Activated CD4-positive, alpha-beta memory T cell treated with anti-CD3 and anti-CD28 coated beads, Interleukin-2, amount 10 ng/mL, durations not matched to agents 7 days and 5 days (primary cell): ENCODE measurements around the gene CLCNKA. TPM values are rescaled to one million over a fixed set of nuclear protein-coding genes. Genes with fewer than 3 reads are reported as not detected.
"Not testable (repeated sequence)": the region's sequence is repeated elsewhere in the genome, so short reads cannot be mapped to it uniquely, and the experiment has no call there.

Source experiments
- CTCF ChIA-PET: fragments of 350-600 bp; sonication (Branson Sonifier 250); formaldehyde crosslinking; loops from one replicate; lab custom pipeline; 2021; ENCODE audit warnings: antibody characterized with exemption, inconsistent platforms; lab: Charles Lee
- POLR2A ChIA-PET: fragments of 350-600 bp; sonication (Branson Sonifier 250); formaldehyde crosslinking; loops from one replicate; lab custom pipeline; 2021; ENCODE audit warnings: antibody characterized with exemption; lab: Charles Lee
- DNase-seq: peaks from one replicate; pipeline ENCODE4 v3.0.0-alpha.2; 2020
- H3K27ac Mint-ChIP-seq: one replicate; pipeline ENCODE4 v1.8.0; 2021; ENCODE audit warnings: mild to moderate bottlenecking, mixed read lengths
- H3K27me3 Mint-ChIP-seq: one replicate; pipeline ENCODE4 v1.8.0; 2021; ENCODE audit warnings: mixed read lengths
- H3K36me3 Mint-ChIP-seq: one replicate; pipeline ENCODE4 v1.8.0; 2021; ENCODE audit warnings: low read depth, mixed read lengths
- H3K4me1 Mint-ChIP-seq: one replicate; pipeline ENCODE4 v1.8.0; 2021; ENCODE audit warnings: mixed read lengths
- H3K4me3 Mint-ChIP-seq: one replicate; pipeline ENCODE4 v1.8.0; 2021; ENCODE audit warnings: mild to moderate bottlenecking, mixed read lengths
- H3K9me3 Mint-ChIP-seq: one replicate; pipeline ENCODE4 v1.8.0; 2021; ENCODE audit warnings: mixed read lengths
- total RNA-seq, 2 experiments: library from RNA; stranded (reverse); gene quantifications; one replicate each; pipeline ENCODE4 v1.2.3, GENCODE V29; 2021

CLCNKA gene
- total RNA-seq, 2 experiments from 2014 or later: 0.13 to 0.20 TPM

- no peaks in the 10 kb centered on the region for H3K36me3 Mint-ChIP-seq
- POLR2A ChIA-PET: interaction anchor here (1.0 kb wide), 1 partner anchor 193 kb away, joined by 3 read pairs; no protein-coding TSS in a partner anchor
- no peak for DNase-seq
- no peak overlapping the region for H3K27ac Mint-ChIP-seq
- H3K9me3 Mint-ChIP-seq: no peaks in the 10 kb centered on the region
- H3K27me3 Mint-ChIP-seq: no peaks in the 10 kb centered on the region
- no peaks in the 10 kb centered on the region for H3K4me1 Mint-ChIP-seq
- CTCF ChIA-PET: no interaction called here
- H3K4me3 Mint-ChIP-seq: no peak overlapping the region
Measured at GRCh38 chr1:16026723-16027484, 5.1 kb downstream of the CLCNKA start.

GRCh38 chr1:16028237-16029002, 6.6 kb downstream of the CLCNKA start:
- Mint-ChIP-seq H3K4me1 (no peaks in the 10 kb centered on the region), H3K9me3 (no peaks in the 10 kb centered on the region), H3K4me3 (no peak overlapping the region), H3K27ac (no peak overlapping the region), H3K36me3 (no peaks in the 10 kb centered on the region), H3K27me3 (no peaks in the 10 kb centered on the region)
- POLR2A ChIA-PET: no interaction called here
- CTCF ChIA-PET: interaction anchor here (1.6 kb wide), 1 partner anchor 29 kb away, joined by 3 read pairs; no protein-coding TSS in a partner anchor
- no peak for DNase-seq

- POLR2A ChIA-PET, H3K36me3 Mint-ChIP-seq, DNase-seq, H3K27me3 Mint-ChIP-seq, H3K4me1 Mint-ChIP-seq, H3K27ac Mint-ChIP-seq, H3K4me3 Mint-ChIP-seq, H3K9me3 Mint-ChIP-seq: not testable (repeated sequence)
- CTCF ChIA-PET: interaction anchor here (1.6 kb wide), 1 partner anchor 29 kb away, joined by 3 read pairs; no protein-coding TSS in a partner anchor
Measured at GRCh38 chr1:16029003-16029268, 7.1 kb downstream of the CLCNKA start.

GRCh38 chr1:16029288-16029687, 7.5 kb downstream of the CLCNKA start:
- POLR2A ChIA-PET: no interaction called here
- CTCF ChIA-PET: interaction anchor here (1.6 kb wide), 1 partner anchor 28 kb away, joined by 3 read pairs; no protein-coding TSS in a partner anchor
- DNase-seq: no peak
- H3K4me1 Mint-ChIP-seq: no peaks in the 10 kb centered on the region
- H3K27me3 Mint-ChIP-seq: no peaks in the 10 kb centered on the region
- H3K27ac Mint-ChIP-seq: no peak overlapping the region
- H3K9me3 Mint-ChIP-seq: no peaks in the 10 kb centered on the region
- no peaks in the 10 kb centered on the region for H3K36me3 Mint-ChIP-seq
- no peak overlapping the region for H3K4me3 Mint-ChIP-seq

- Mint-ChIP-seq H3K4me3 (no peak overlapping the region), H3K36me3 (no peaks in the 10 kb centered on the region), H3K4me1 (no peaks in the 10 kb centered on the region), H3K27ac (no peak overlapping the region), H3K27me3 (no peaks in the 10 kb centered on the region), H3K9me3 (no peaks in the 10 kb centered on the region)
- no peak for DNase-seq
- ChIA-PET CTCF (interaction anchor here (1.6 kb wide), 1 partner anchor 239 kb away, joined by 4 read pairs; no protein-coding TSS in a partner anchor), POLR2A (no interaction called here)
Measured at GRCh38 chr1:16031551-16031950, 9.7 kb downstream of the CLCNKA start.

GRCh38 chr1:16032388-16033102, 10.7 kb downstream of the CLCNKA start:
- no peaks in the 10 kb centered on the region for H3K4me1 Mint-ChIP-seq
- DNase-seq: peak; percentile 64
- POLR2A ChIA-PET: no interaction called here
- peaks cover 2% of the 10 kb centered on the region for H3K27me3 Mint-ChIP-seq
- no peaks in the 10 kb centered on the region for H3K9me3 Mint-ChIP-seq
- no peaks in the 10 kb centered on the region for H3K36me3 Mint-ChIP-seq
- H3K27ac Mint-ChIP-seq: no peak overlapping the region
- CTCF ChIA-PET: interaction anchor here (0.9 kb wide), 1 partner anchor 25 kb away, joined by 4 read pairs; no protein-coding TSS in a partner anchor
- H3K4me3 Mint-ChIP-seq: no peak overlapping the region

GRCh38 chr1:16033103-16033632, 11.3 kb downstream of the CLCNKA start:
- H3K4me3 Mint-ChIP-seq, H3K27me3 Mint-ChIP-seq, H3K36me3 Mint-ChIP-seq, DNase-seq, H3K4me1 Mint-ChIP-seq, H3K27ac Mint-ChIP-seq, POLR2A ChIA-PET, H3K9me3 Mint-ChIP-seq: not testable (repeated sequence)
- CTCF ChIA-PET: interaction anchor here (0.9 kb wide), 1 partner anchor 24 kb away, joined by 4 read pairs; no protein-coding TSS in a partner anchor

- DNase-seq, CTCF ChIA-PET, H3K4me1 Mint-ChIP-seq, H3K9me3 Mint-ChIP-seq, H3K27ac Mint-ChIP-seq, H3K27me3 Mint-ChIP-seq, H3K36me3 Mint-ChIP-seq, H3K4me3 Mint-ChIP-seq: not testable (repeated sequence)
- POLR2A ChIA-PET: interaction anchor here (1.4 kb wide), 1 partner anchor 23 kb away, joined by 3 read pairs; no protein-coding TSS in a partner anchor
Measured at GRCh38 chr1:16036461-16036860, 14.6 kb downstream of the CLCNKA start.

GRCh38 chr1:16038620-16038912, 16.7 kb downstream of the CLCNKA start:
- Mint-ChIP-seq H3K36me3 (no peaks in the 10 kb centered on the region), H3K27ac (no peak overlapping the region), H3K27me3 (peaks cover 9% of the 10 kb centered on the region), H3K4me1 (no peaks in the 10 kb centered on the region), H3K4me3 (no peak overlapping the region), H3K9me3 (no peaks in the 10 kb centered on the region)
- DNase-seq: no peak
- POLR2A ChIA-PET: no interaction called here
- CTCF ChIA-PET: interaction anchor here (1.2 kb wide), 1 partner anchor 19 kb away, joined by 4 read pairs; no protein-coding TSS in a partner anchor

GRCh38 chr1:16039871-16040270, 18.0 kb downstream of the CLCNKA start:
- H3K4me1 Mint-ChIP-seq, H3K4me3 Mint-ChIP-seq, H3K36me3 Mint-ChIP-seq, H3K27me3 Mint-ChIP-seq, H3K27ac Mint-ChIP-seq, CTCF ChIA-PET, DNase-seq, H3K9me3 Mint-ChIP-seq: not testable (repeated sequence)
- POLR2A ChIA-PET: interaction anchor here (1.4 kb wide), 1 partner anchor 23 kb away, joined by 3 read pairs; no protein-coding TSS in a partner anchor

GRCh38 chr1:16041200-16041599, 19.4 kb downstream of the CLCNKA start:
- Mint-ChIP-seq H3K9me3 (no peaks in the 10 kb centered on the region), H3K4me3 (no peak overlapping the region), H3K4me1 (no peaks in the 10 kb centered on the region), H3K27me3 (peaks cover 9% of the 10 kb centered on the region), H3K36me3 (no peaks in the 10 kb centered on the region), H3K27ac (no peak overlapping the region)
- POLR2A ChIA-PET: no interaction called here
- CTCF ChIA-PET: interaction anchor here (0.6 to 1.1 kb wide), 2 partner anchors 30 to 234 kb away, joined by 3 read pairs; no protein-coding TSS in a partner anchor
- no peak for DNase-seq

- Mint-ChIP-seq H3K36me3 (no peaks in the 10 kb centered on the region), H3K27me3 (peaks cover 9% of the 10 kb centered on the region), H3K27ac (no peak overlapping the region), H3K4me1 (no peaks in the 10 kb centered on the region), H3K4me3 (no peak overlapping the region), H3K9me3 (no peaks in the 10 kb centered on the region)
- ChIA-PET CTCF (interaction anchor here (1.1 kb wide), 1 partner anchor 30 kb away, joined by 3 read pairs; no protein-coding TSS in a partner anchor), POLR2A (no interaction called here)
- no peak for DNase-seq
Measured at GRCh38 chr1:16042096-16042495, 20.3 kb downstream of the CLCNKA start.
